ENCODE results near the gene HOXD10.

DNA sequence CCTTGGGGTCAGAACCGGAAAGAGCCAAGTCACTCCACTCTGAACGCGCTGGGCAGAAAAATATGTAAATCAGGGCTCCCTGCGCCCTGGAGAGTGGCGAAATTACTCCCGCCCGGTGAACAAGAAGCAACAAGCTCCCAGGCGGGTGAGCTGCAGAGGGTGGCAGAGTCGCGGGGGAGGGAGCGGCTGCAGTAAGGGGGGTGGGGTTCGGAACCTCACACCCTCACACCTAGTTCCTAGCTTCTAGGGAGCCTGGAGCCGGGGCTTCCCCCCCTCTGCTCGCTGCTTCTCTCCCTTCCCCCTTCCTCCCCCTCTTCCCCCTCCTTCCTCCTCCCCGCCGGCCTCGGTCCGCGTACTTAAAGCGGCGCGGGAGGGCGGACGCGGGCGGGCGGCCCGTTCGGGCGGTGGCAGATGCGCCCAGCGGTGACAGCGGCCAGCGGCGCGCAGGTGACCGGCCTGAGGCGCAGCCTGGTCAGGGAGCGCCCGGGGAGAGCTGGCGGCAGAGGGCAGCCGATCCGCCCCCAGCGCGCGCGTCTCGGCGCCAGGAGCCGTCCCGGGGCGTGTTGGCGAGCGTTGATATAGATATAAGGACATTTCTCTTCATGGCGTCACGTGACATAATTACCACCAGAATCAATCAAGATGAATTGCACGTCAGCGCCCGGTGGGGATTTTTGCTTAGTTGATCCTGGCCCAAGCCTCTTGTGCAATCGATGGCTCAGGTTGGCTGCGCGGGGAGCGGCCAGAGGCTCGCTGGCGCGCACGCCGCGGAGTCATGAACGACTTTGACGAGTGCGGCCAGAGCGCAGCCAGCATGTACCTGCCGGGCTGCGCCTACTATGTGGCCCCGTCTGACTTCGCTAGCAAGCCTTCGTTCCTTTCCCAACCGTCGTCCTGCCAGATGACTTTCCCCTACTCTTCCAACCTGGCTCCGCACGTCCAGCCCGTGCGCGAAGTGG, 9.7 kb upstream of the HOXD10 start, which contains the start of gene HOXD11:
- TF ChIP-seq, protein P1, sequence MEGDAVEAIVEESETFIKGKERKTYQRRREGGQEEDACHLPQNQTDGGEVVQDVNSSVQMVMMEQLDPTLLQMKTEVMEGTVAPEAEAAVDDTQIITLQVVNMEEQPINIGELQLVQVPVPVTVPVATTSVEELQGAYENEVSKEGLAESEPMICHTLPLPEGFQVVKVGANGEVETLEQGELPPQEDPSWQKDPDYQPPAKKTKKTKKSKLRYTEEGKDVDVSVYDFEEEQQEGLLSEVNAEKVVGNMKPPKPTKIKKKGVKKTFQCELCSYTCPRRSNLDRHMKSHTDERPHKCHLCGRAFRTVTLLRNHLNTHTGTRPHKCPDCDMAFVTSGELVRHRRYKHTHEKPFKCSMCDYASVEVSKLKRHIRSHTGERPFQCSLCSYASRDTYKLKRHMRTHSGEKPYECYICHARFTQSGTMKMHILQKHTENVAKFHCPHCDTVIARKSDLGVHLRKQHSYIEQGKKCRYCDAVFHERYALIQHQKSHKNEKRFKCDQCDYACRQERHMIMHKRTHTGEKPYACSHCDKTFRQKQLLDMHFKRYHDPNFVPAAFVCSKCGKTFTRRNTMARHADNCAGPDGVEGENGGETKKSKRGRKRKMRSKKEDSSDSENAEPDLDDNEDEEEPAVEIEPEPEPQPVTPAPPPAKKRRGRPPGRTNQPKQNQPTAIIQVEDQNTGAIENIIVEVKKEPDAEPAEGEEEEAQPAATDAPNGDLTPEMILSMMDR (IDR thresholded peaks at IDR 0.05), result no peak
- no peak for TF ChIP-seq POLR2A (IDR thresholded peaks at IDR 0.05)
- TF ChIP-seq POLR2AphosphoS5 (IDR thresholded peaks at IDR 0.05), result no peak

Data from gastroesophageal sphincter (tissue), 3 donors.